BLaER1 treated with 17β-estradiol and CSF1 and Interleukin-3, amounts not matched to agents 10 nM and 100 nM (cell line): Measurements from ENCODE around the gene KAT8.
"Not testable (repeated sequence)": the region's sequence is repeated elsewhere in the genome, so short reads cannot be mapped to it uniquely, and the experiment has no call there.

Source experiments
- H3K27ac ChIP-seq, 11 experiments: shearing (Covaris generic); formaldehyde crosslinking; 2 replicates each; pipeline ENCODE4 v1.8.1; 2022
- H3K27me3 ChIP-seq, 11 experiments: shearing (Covaris generic); formaldehyde crosslinking; 2 replicates each; pipeline ENCODE4 v1.8.1; 2022
- H3K36me3 ChIP-seq, 11 experiments: shearing (Covaris generic); formaldehyde crosslinking; 2 replicates each; pipeline ENCODE4 v1.8.1; 2022
- H3K4me1 ChIP-seq, 10 experiments: shearing (Covaris generic); formaldehyde crosslinking; 2 replicates each; pipeline ENCODE4 v1.8.1; 2022
- H3K4me2 ChIP-seq, 11 experiments: shearing (Covaris generic); formaldehyde crosslinking; 2 replicates each; pipeline ENCODE4 v1.8.1; 2022
- H3K4me3 ChIP-seq, 10 experiments: shearing (Covaris generic); formaldehyde crosslinking; 2 replicates each; pipeline ENCODE4 v1.8.1; 2022
- H3K9ac ChIP-seq, 11 experiments: shearing (Covaris generic); formaldehyde crosslinking; 2 replicates each; pipeline ENCODE4 v1.8.1; 2022
- H3K9me3 ChIP-seq, 11 experiments: shearing (Covaris generic); formaldehyde crosslinking; replicated peaks in 1 of 11; 2 replicates each; pipeline ENCODE4 v1.8.1; 2022
- H4K20me1 ChIP-seq, 11 experiments: shearing (Covaris generic); formaldehyde crosslinking; 2 replicates each; pipeline ENCODE4 v1.8.1; 2022
- Cebpa-rat ChIP-seq, 11 experiments: shearing (Covaris generic); IDR thresholded peaks; 2 replicates each; pipeline ENCODE4 v1.8.1; 2022

KAT8 gene

GRCh38 chr16:31149894-31150890 is 32.7 kb downstream of the KAT8 start, which contains the start of gene PRSS36:
TSS of gene PRSS36 (minus strand) at chr16:31150066. CDS start at chr16:31150035, 31 bp downstream.
- no peak for TF ChIP-seq Cebpa-rat (IDR thresholded peaks at IDR 0.05)
- Histone ChIP-seq H3K4me2 (peak within 1 kb of the TSS; percentile 48 to 94 (median 72)), H3K4me3 (peak within 1 kb of the TSS in 6 of 10 experiments; percentile 1 to 42 (median 27); a peak in 10 of 20 replicates), H3K27ac (peak within 1 kb of the TSS; percentile 18 to 77 (median 57); a peak in 20 of 22 replicates), H3K9ac (peak within 1 kb of the TSS in 10 of 11 experiments; percentile 12 to 75 (median 54); a peak in 14 of 22 replicates), H3K27me3 (no peaks in the 10 kb centered on the region), H4K20me1 (no peaks in the 10 kb centered on the region), H3K9me3 (no peaks in the 10 kb centered on the region), H3K36me3 (no peaks in the 10 kb centered on the region), H3K4me1 (peaks cover 25 to 49% (median 33%) of the 10 kb centered on the region in 10 experiments)

GRCh38 chr16:31150976-31151375 is 33.5 kb downstream of the KAT8 start:
- H3K4me3 ChIP-seq, H4K20me1 ChIP-seq, H3K27me3 ChIP-seq, H3K36me3 ChIP-seq, H3K9me3 ChIP-seq: not testable (repeated sequence)
- H3K9ac ChIP-seq = peak overlapping the region in 1 of 11 experiments; percentile 28; a peak in 4 of 22 replicates
- H3K4me2 ChIP-seq = peak overlapping the region; percentile 48 to 94 (median 72); a peak in 21 of 22 replicates
- H3K27ac ChIP-seq = peak overlapping the region in 4 of 11 experiments; percentile 15 to 77 (median 70); a peak in 5 of 22 replicates
- H3K4me1 ChIP-seq = peaks cover 25 to 49% (median 33%) of the 10 kb centered on the region in 10 experiments

- Histone ChIP-seq H3K9me3 (no peaks in the 10 kb centered on the region), H3K27ac (no peak overlapping the region), H3K27me3 (no peaks in the 10 kb centered on the region), H4K20me1 (no peaks in the 10 kb centered on the region), H3K9ac (0 out of 22 replicates have a peak overlapping the region, but pooled peaks of 1 of the 11 experiments have one; percentile 2), H3K4me3 (no peak overlapping the region), H3K36me3 (no peaks in the 10 kb centered on the region), H3K4me1 (peaks cover 0 to 21% (median 13%) of the 10 kb centered on the region in 10 experiments; a peak in 14 of 20 replicates), H3K4me2 (peak overlapping the region in 9 of 11 experiments; percentile 3 to 83 (median 30); a peak in 13 of 22 replicates)
- TF ChIP-seq Cebpa-rat (IDR thresholded peaks at IDR 0.05) = no peak
These were observed 39.7 kb downstream of the KAT8 start for GRCh38 chr16:31157136-31157535.

GRCh38 chr16:31167315-31167714 is 49.9 kb downstream of the KAT8 start:
- no peaks in the 10 kb centered on the region for H3K4me1 ChIP-seq
- H3K36me3 ChIP-seq = no peaks in the 10 kb centered on the region
- H4K20me1 ChIP-seq = no peaks in the 10 kb centered on the region
- no peaks in the 10 kb centered on the region for H3K9me3 ChIP-seq
- no peak overlapping the region for H3K9ac ChIP-seq
- H3K27ac ChIP-seq = no peak overlapping the region
- H3K4me2 ChIP-seq = no peak overlapping the region
- TF ChIP-seq Cebpa-rat (IDR thresholded peaks at IDR 0.05) = no peak
- no peak overlapping the region for H3K4me3 ChIP-seq
- H3K27me3 ChIP-seq = no peaks in the 10 kb centered on the region

GRCh38 chr16:31168848-31169247 is 51.4 kb downstream of the KAT8 start:
- no peak for TF ChIP-seq Cebpa-rat (IDR thresholded peaks at IDR 0.05)
- Histone ChIP-seq H3K4me1 (no peaks in the 10 kb centered on the region), H3K9me3 (no peaks in the 10 kb centered on the region), H3K4me2 (no peak overlapping the region), H3K27ac (no peak overlapping the region), H3K4me3 (no peak overlapping the region), H3K36me3 (no peaks in the 10 kb centered on the region), H3K9ac (no peak overlapping the region), H3K27me3 (no peaks in the 10 kb centered on the region), H4K20me1 (no peaks in the 10 kb centered on the region)

GRCh38 chr16:31170048-31170447 is 52.6 kb downstream of the KAT8 start:
- H3K4me2 ChIP-seq, H3K9ac ChIP-seq, H4K20me1 ChIP-seq, H3K27me3 ChIP-seq, H3K4me3 ChIP-seq, H3K36me3 ChIP-seq, H3K9me3 ChIP-seq, H3K4me1 ChIP-seq, H3K27ac ChIP-seq: not testable (repeated sequence)

- no peak overlapping the region for H3K27ac ChIP-seq
- H4K20me1 ChIP-seq = peaks cover 15 to 36% (median 22%) of the 10 kb centered on the region in 11 experiments
- no peak overlapping the region for H3K9ac ChIP-seq
- H3K27me3 ChIP-seq = no peaks in the 10 kb centered on the region
- peaks cover 30 to 43% (median 34%) of the 10 kb centered on the region in 10 experiments for H3K4me1 ChIP-seq
- H3K4me2 ChIP-seq = peak overlapping the region; percentile 29 to 82 (median 61)
- H3K36me3 ChIP-seq = peaks cover 8 to 15% (median 14%) of the 10 kb centered on the region in 11 experiments
- no peaks in the 10 kb centered on the region for H3K9me3 ChIP-seq
- H3K4me3 ChIP-seq = no peak overlapping the region
- no peak for TF ChIP-seq Cebpa-rat (IDR thresholded peaks at IDR 0.05)
These were observed 59.7 kb downstream of the KAT8 start for GRCh38 chr16:31177136-31177535.

- TF ChIP-seq Cebpa-rat (IDR thresholded peaks at IDR 0.05) = no peak
These were observed 61.8 kb downstream of the KAT8 start for GRCh38 chr16:31179219-31179746.

More at GRCh38 chr16:31179219-31179746, 61.8 kb downstream of the KAT8 start:
- peaks cover 37 to 57% (median 43%) of the 10 kb centered on the region in 11 experiments for H4K20me1 ChIP-seq
- peak overlapping the region; percentile 94 to 99 (median 98) for H3K27ac ChIP-seq
- H3K9me3 ChIP-seq = no peaks in the 10 kb centered on the region
- peaks cover 52 to 62% (median 54%) of the 10 kb centered on the region in 10 experiments for H3K4me1 ChIP-seq
- no peaks in the 10 kb centered on the region for H3K27me3 ChIP-seq
- peak overlapping the region; percentile 96 to 99 (median 98) for H3K9ac ChIP-seq
- H3K36me3 ChIP-seq = peaks cover 29 to 36% (median 35%) of the 10 kb centered on the region in 11 experiments
- H3K4me2 ChIP-seq = peak overlapping the region; percentile 88 to 98 (median 95)
- peak overlapping the region; percentile 71 to 97 (median 90) for H3K4me3 ChIP-seq
